GM18520 (cell line): Measurements from ENCODE around the gene SCAPER.
"Not testable (repeated sequence)": the region's sequence is repeated elsewhere in the genome, so short reads cannot be mapped to it uniquely, and the experiment has no call there.

Experiments
- ATAC-seq: cut with Tn5 transposase; IDR thresholded peaks from one replicate; pipeline ENCODE4 v1.9.1; 2021; ENCODE audit not compliant: unreplicated experiment

SCAPER gene

DNA sequence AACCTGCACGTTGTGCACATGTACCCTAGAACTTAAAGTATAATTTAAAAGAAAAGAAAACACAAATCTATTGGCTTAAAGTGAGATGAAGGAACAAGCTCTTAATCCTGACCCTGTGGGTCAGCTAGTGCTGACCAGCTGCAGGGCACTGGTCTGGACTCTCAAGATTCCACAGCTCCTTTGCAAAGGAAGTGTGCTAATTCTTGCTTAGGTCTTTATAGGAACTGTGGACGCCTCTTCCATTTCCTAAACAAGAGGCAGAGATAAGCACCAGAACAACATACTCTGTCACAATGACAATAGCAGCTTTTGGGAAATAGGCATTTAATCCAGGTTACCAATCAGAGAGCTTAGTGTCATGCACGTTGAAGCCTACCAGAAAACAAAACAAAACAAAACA, 402.5 kb downstream of the SCAPER start:
- no peak for ATAC-seq

DNA sequence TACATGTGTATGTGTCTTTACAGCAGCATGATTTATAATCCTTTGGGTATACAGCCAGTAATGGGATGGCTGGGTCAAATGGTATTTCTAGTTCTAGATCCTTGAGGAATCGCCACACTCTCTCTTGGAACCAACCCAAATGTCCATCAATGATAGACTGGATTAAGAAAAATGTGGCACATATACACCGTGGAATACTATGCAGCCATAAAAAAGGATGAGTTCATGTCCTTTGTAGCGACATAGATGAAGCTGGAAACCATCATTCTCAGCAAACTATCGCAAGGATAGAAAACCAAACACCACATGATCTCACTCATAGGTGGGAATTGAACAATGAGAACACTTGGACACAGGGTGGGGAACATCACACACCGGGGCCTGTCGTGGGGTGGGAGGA, 403.0 kb downstream of the SCAPER start:
- ATAC-seq = not testable (repeated sequence)

DNA sequence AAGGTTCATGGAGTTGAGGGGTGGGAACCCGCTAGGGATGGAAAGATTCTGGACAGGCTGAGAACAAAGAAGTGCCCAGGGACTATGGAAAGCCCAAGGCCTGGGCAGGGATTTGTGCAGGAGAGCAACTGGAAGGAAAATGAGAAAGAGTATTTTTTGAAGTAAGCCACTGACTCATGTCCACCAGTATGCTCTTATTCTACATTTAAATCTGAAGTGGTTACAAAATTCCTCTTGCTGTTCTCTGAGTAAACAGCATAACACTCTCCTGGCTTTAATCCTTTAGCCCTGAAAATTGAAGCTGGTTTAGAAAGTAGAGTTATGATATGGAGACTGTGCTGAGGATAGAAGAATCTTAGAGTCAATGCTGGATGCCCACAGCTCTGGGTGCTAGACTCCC, 403.4 kb downstream of the SCAPER start:
- no peak for ATAC-seq

DNA sequence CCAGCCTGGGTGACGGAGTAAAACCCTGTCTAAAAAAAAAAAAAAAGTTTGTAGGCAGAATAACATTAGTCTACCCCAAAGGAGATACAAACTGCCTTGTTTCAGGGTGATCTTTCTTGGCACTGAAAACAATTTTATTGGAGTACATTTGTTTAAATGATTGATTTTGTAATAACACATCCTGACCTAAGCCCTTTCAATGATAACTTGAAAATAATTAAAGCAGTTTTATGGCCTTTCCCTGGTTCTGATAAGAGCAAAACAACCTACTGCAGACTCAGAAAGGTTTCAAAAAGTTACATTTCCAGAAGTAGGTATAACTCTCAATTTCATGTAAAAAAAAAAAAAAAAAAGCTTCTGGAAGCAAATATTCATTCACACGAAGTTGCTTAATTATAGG, 404.1 kb downstream of the SCAPER start:
- no peak for ATAC-seq

DNA sequence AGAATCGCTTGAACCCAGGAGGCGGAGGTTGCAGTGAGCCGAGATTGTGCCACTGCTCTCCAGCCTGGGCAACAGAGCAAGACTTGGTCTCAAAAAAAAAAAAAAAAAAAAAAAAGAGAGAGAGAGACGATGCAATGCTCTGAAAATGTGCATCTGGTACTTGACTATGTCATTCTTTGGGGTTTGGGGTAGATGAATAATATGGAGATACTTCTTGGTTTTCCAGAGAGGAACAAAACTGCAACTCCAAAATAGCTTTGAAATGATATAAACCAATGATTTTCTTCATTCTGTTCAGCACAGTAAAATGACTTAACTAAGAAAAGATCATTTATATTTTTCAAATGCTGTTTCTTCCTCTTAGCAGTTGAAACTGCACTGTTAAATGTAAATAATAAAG, 409.7 kb downstream of the SCAPER start:
- ATAC-seq = no peak

DNA sequence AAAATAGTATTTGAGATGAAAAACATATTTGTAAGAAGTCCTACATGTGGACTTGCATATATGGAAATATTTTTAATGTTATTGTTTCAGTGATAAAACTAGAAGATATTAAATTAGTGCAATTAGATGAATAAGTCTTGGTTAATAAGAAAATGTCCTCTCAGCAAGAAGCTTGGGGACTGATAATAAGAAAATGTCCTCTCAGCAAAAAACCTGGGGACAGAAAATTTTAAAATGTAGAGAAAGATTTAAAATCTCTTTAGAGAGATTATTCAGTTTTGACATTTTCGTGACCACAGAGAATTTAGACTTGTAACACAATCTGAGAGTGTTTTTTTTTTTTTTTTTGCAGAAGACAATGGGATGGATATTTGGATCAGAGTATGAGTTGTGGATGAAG, 412.6 kb downstream of the SCAPER start:
- no peak for ATAC-seq

DNA sequence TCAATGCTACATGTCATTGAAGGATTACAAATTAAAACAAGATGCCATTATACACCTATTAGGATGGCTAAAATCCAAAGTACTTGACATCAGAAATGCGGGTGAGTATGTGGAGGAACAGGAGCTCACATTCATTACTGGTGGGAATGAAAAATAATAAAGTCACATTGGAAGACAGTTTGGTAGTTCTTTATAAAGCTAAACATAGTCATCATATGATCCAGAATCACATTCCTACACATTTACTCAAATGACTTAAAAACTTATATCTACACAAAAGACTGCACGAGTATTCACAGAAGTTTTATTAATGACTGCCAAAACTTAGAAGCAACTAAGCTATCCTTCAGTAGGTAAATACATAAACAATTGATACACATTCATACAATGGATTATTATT, 421.4 kb downstream of the SCAPER start:
- ATAC-seq = no peak

DNA sequence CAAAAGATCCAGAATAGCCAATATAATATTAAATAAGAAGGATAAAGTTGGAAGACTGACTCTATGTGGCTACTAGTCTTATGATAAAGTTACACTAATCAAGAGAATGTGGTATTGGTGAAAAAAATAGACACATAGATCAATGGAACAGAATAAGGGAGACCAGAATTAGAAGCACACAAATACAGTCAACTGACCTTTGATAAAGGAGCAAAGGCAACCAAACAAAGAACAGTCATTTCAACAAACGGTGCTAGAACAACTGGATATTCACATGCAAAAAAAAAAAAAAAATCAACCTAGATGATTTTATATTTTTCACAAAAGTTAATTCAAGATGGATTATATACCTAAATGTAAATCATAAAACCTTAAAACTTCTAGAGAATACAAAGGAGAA, 422.1 kb downstream of the SCAPER start:
- ATAC-seq = no peak

DNA sequence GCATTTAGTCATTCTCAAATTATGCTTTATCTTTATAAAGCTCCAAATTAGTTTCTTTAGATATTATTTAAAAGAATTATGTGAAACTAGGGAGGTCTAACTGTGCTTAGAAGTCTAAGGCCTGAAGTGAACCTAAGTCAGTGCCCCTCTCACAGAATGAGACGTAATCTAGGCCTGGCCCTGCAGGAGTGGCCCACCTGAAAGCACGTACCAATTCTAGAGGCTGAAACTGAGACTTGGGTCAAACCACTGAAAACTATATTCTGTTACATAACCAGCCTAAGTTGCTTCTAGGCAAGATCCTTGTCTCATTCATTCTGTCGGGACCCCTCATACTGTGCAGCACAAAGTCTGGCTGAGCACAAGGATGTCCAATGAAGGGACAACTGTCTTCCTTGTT, 424.9 kb downstream of the SCAPER start:
- no peak for ATAC-seq

DNA sequence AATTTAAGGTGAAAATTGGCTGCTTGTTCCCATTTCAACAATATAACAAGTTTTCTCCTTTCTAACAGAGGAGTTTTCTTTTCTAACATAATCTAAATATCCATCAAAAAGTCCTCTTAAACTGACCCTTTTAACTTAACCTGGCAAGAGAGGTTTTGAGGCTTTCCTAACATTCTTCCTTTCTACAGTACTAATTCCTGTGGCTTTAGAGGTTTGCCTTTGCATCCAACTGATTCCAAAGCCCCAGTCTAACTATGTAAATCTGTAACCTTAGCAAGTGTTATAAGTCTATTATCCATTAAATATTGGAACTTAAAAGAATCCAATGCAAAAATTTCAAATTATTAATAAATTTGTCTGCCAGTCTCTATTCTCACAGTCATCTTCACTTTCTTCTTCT, 434.4 kb downstream of the SCAPER start:
- no peak for ATAC-seq

DNA sequence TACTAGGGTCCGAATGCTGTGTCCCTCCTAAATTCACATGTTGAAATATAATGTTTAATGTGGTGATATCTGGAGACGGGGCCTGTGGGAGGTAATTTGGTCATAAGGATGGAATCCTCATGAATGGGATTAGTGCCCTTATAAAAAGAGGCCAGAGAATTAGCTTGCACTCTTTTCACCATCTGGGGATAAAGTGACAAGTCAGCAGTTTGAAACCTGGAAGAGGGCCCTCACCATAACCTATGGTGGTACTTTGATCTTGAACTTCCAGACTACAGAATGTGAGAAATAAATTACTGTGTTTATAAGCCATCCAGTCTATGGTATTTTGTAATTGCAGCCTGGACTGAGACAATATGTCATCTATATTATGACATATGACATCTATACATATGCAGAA, 436.4 kb downstream of the SCAPER start:
- ATAC-seq = no peak

DNA sequence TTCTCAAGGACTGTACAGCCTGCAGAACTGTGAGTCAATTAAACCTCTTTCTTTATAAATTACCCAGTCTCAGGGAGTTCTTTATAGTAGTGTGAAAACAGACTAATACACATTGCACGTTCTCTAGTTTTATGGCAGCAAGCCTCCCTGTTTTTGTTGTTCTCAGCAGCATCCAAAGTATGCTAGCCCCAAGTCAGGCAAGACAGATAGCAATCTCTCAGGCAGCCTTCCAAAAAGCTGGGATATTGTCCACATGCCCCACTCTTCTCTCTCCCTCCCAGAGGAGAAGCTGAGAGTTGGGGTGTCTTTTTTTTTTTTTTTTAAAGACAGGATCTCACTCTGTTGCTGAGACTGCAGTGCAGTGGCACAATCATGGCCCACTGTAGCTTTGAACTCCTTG, 438.0 kb downstream of the SCAPER start:
- no peak for ATAC-seq

DNA sequence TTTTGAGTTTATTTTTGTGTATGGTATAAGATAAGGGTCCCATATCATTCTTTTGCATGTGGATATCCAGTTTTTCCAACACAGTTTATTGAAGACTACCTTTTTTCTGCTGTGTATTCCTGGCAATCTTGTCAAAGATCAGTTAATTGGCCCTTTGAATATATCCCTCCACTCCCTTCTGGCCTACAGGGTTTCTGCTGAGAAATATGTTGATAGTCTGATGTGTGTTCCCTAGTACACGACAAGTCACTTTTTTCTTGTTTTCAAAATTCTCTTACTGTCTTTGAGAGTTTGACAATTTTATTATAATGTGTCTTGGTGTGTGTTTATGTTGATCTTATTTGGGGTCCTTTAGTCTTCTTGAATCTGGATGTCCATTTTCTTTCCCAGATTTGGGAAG, 439.4 kb downstream of the SCAPER start:
- ATAC-seq = no peak

DNA sequence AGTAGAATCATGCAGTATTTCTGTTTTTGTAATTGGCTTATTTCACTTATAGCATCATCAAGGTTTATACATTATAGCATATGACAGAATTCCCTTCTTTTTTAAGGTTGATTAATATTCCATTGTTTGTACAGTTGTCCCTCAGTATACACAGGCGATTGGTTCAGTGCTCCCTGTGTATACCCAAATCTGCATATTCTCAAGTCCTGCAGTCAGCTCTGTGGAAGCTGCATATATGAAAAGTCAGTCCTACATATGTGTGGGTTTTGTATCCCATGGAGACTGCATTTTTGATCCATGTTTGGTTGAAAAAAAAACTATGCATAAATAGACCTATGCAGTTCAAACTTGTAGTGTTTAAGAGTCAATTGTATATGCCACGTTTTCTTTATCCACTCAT, 440.9 kb downstream of the SCAPER start:
- ATAC-seq = no peak

DNA sequence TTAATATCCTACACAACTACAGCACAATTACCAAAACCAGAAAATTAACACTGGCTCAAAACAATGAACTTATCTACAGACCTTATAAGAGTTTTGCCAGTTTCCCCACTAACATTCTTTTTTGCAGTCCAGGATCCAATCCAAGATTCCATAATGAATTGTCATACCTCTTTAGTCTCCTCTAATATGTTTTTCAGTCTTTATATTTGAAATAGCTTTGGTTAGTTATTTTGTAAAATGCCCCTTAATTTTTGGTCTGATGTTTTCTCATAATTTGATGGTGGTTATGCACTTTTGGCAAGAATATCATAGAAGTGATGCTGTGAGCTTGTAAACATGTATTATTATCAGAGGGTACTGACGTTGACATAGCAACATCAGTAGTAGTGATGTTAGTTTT, 444.3 kb downstream of the SCAPER start:
- no peak for ATAC-seq

DNA sequence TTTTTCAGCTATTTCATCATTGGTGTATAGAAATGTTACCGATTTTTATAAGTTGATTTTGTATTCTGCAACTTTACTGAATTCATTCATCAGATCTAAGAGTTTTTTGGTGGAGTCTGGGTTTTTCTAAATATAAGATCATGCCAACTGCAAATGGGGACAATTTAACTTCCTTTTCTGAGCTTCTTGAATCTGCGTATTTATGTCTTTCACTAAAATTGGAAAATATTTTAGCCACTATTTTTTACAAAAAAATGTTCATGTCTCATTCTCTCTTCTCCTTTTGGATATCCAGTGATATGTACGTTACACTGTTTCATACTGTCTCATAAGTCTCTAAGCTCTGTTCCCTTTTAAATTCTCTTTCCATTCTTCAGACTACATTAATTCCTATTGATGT, 444.8 kb downstream of the SCAPER start:
- ATAC-seq = no peak

DNA sequence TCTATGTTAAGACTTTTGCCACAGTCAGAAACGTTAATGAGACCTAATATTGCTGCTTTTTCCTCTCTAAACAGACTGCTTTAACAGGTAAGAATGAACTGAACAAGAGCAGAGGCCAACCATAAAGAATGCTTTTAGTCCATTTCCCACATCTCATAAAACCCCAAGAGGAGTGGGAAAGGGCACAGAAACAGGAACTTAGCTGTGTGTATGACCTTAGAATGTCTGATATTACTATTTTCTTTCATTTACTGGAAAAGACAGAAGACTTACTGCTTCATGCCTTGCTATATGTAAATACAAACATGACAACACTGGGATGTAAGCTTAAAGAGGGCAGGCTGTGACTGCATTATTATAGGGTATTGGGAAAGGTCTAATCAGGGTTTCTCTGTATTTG, 453.6 kb downstream of the SCAPER start:
- ATAC-seq = no peak

DNA sequence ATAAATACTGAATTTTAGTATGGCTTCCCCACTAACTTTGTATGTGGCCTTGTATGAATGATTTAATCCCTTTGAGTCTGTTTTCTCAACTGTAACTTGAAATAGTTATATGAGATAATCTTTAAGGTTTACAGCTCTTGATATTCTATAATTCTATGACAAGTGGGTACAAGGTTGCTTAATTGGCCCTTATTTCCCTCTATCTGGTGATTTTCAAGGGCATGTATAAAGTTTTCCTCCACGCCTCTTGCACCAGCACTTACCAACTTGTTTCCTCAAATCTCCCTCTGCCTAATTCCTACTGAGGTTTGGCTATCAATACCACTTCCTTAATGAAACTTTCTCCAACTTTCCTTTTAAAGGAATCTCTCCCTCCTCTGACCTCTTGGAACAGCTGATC, 455.7 kb downstream of the SCAPER start:
- no peak for ATAC-seq

DNA sequence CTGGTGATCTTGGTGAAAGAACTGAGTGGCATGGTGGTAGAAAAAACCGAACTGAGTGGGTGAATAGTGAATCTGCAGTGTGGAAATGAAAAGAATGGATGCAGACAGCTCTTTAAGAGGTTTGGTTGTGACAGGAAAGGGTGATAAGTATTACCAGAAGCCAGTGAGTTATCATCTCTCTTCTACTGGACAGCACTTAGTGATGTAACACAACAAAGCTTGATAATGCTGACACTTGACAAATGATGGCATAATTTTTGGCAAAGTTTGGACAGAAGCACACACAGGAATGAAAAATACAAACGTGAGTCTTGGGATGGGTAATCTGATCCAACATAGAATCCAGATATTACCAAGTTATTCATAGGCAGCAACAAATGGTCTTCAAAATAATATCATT, 456.4 kb downstream of the SCAPER start:
- no peak for ATAC-seq

DNA sequence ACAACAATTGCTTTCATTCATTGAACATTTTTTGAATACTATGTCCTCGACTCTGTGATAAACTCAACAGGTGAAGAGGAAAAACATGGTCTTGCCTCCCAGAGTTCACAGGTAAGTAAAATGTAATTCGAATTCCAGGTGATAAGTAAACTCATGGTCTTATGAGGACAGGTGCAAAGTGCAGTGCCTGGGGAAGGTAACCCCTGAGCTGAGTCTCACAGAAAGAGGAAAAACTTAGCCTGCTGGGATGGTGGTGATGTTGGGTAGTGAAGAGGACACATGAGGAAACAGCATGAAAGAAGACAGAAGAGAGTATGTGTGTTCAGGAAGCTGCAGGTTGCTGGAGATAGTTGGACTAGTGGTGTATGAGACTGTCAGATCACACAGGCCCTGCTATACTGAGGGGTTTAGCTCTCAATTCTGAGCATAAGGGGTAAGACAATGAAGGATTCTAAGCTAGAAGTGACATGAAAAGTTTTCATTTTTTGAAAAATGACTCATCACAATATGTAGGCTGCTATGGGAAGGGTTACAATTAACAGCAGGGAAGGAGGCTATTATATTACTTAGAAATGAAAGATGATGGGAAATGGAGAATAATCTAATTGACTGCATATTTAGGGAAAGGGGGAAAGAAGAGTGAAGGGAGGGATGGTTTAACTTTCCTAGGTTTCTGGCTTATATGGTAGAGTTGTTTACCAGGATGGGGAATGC, 457.3 kb downstream of the SCAPER start:
- no peak for ATAC-seq

DNA sequence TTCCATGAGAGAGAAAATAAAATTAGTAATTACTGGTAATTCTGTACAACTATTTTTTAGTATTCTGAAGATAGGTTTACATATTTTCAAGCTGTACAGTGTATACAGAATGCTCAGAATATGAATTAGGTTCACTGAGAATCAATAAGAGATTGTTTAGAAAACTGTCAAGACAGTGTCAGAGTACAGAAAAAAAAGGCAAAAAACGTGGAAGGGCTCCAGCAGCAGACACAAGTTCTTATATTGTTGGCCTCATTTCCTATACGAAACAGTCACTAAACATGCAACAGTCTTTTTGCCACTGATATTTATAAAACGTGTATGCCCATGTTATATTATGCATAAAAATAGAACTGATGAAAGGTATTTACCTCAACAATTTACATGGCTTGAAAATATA, 464.7 kb downstream of the SCAPER start:
- ATAC-seq = no peak

DNA sequence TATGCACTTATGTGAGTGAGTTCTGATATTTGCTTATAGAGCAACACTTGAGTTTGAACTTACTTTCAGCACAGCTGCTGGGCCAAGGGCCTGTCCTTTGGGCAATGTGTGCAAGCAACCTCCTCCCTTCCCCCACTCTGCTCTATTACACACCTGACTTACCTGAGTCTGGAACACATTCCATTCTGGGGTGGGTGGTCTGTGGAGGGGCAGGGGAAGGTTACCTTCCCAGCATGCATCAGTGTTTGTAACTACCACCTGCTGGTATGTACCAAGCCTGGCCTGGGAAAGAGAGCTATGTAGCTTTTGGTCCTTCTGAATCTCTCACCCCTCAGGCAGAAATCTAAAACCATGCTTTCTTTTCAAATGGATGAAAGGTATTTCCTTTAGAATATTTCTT, 465.6 kb downstream of the SCAPER start:
- ATAC-seq = no peak

DNA sequence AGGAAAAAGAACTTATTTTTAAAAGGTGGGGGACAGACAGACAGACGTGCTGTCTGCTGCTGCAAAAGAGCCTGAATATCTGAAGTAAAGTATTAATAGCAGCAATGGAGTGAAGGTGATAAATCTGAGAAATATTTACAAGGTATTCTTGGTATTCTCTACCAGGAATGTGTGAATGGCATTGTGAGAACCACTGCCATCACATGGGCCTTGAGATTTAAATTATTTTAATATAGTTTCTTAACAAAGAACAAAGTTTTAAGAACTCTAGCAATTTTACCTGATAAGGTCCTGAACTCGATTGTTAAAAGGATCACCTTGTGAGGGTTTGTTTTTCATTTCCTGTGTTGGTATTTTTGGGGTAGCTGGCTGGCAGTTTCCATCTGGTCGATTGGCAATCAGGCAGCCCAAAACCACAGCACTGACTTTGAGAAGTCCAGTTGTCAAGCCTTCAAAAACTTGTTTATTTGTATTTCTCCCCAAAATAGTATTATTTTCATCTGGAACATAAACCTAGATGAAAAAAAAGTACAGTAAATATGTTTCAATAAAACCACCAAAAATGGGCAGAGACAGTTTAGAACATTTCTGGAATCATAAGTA, 471.2 kb downstream of the SCAPER start:
- ATAC-seq = no peak
